Measurements from ENCODE around the gene TMTC2. TPM values are rescaled to one million over a fixed set of nuclear protein-coding genes. Genes with fewer than 3 reads are reported as not detected.

TMTC2 gene
- polyA plus RNA-seq, 1 donor from 2014 or later = 20.6 TPM

DNA sequence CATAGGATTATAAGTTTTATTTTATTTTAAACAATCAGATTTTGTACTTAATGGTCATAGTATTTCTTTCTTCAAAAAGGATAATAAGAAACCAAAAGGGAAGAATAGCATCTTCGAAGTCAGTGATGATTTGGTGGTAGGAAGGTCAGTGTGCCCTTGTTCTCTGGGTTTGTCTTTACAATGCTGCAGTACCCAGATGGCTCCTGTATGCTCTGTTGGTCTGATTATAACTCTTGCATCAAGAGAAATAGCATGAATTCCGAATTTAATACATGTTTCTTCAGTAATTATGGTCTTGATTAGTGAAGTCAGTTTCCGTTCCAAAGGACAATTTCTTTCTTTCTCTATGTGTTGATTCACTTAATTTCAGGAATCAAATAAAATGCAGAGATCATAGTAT, 180.2 kb downstream of the TMTC2 start:
- H3K36me3 ChIP-seq (ENCODE audit: insufficient read depth, low read length) = no peaks in the 10 kb centered on the region
- no peaks in the 10 kb centered on the region for H3K9me3 ChIP-seq (ENCODE audit: low read length)

DNA sequence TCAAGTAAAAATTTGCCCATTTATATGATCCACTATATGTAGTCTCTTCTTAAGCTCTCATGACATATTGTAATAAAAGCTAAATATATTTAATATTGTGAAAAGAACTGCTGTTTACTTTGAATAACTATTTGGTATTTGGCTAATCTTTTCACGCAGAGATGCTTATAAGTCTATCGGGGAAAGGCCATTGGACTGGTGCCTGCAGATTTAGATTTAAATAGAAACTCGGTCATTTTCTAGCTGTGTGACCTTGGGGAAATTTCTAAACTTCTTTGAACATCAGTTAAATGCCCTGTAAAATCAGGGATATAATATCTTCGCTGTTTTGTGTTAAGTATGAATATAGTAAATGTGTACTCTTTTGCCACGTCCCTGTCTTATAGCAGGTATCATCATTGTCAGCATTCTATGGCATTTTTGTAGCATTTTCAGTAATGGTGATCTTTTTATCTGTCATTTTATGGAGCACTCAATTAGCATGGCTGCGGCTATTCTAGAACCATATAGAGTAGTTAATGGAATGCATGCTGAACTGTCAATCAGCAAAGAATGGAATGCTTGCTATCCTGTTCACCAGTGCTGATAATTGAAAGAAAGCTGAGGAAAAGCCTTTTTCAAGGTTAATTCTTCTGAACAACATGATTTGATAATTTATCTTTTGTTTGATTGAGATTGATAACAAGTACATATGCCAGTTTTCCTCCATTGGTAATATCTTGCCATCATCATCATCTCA, 181.2 kb downstream of the TMTC2 start:
- Histone ChIP-seq H3K27ac (ENCODE audit: low read length) (peak overlapping the region; percentile 87), H3K79me2 (replicated peaks; ENCODE audit: insufficient read depth, low read length) (no peaks in the 10 kb centered on the region), H3K9me2 (ENCODE audit: insufficient read depth, low read length) (no peaks in the 10 kb centered on the region), H2AFZ (ENCODE audit: low read depth, low read length) (no peak overlapping the region), H4K20me1 (ENCODE audit: insufficient read depth) (no peaks in the 10 kb centered on the region), H3K9ac (ENCODE audit: low read length) (peak overlapping the region; percentile 41), H3K4me2 (ENCODE audit: low read length) (peak overlapping the region; percentile 29), H3F3A (ENCODE audit: insufficient read depth, low read length, poor library complexity, severe bottlenecking) (peaks cover 16% of the 10 kb centered on the region), H3K36me3 (ENCODE audit: insufficient read depth, low read length) (no peaks in the 10 kb centered on the region), H3K27me3 (ENCODE audit: insufficient read depth, low read depth, low read length) (no peaks in the 10 kb centered on the region), H3K9me3 (ENCODE audit: low read length) (no peaks in the 10 kb centered on the region), H3K4me3 (ENCODE audit: low read length) (peak overlapping the region; percentile 33)
- TF ChIP-seq POLR2AphosphoS5 (IDR thresholded peaks at IDR 0.05) = peak; percentile 77
- TF ChIP-seq SMC3 (conservative IDR thresholded peaks at IDR 0.05; ENCODE audit: poor library complexity) = peak; percentile 12
- TF ChIP-seq EZH2 (IDR thresholded peaks at IDR 0.05; ENCODE audit: borderline replicate concordance, insufficient read depth, low read length, poor library complexity, severe bottlenecking) = no peak
- TF ChIP-seq MXI1 (conservative IDR thresholded peaks at IDR 0.05; ENCODE audit: poor library complexity, severe bottlenecking) = no peak
- TF ChIP-seq EP300 (conservative IDR thresholded peaks at IDR 0.05; ENCODE audit: poor library complexity, severe bottlenecking) = peak; percentile 92
- TF ChIP-seq, protein P1, sequence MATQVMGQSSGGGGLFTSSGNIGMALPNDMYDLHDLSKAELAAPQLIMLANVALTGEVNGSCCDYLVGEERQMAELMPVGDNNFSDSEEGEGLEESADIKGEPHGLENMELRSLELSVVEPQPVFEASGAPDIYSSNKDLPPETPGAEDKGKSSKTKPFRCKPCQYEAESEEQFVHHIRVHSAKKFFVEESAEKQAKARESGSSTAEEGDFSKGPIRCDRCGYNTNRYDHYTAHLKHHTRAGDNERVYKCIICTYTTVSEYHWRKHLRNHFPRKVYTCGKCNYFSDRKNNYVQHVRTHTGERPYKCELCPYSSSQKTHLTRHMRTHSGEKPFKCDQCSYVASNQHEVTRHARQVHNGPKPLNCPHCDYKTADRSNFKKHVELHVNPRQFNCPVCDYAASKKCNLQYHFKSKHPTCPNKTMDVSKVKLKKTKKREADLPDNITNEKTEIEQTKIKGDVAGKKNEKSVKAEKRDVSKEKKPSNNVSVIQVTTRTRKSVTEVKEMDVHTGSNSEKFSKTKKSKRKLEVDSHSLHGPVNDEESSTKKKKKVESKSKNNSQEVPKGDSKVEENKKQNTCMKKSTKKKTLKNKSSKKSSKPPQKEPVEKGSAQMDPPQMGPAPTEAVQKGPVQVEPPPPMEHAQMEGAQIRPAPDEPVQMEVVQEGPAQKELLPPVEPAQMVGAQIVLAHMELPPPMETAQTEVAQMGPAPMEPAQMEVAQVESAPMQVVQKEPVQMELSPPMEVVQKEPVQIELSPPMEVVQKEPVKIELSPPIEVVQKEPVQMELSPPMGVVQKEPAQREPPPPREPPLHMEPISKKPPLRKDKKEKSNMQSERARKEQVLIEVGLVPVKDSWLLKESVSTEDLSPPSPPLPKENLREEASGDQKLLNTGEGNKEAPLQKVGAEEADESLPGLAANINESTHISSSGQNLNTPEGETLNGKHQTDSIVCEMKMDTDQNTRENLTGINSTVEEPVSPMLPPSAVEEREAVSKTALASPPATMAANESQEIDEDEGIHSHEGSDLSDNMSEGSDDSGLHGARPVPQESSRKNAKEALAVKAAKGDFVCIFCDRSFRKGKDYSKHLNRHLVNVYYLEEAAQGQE (IDR thresholded peaks at IDR 0.05; ENCODE audit: borderline replicate concordance) = peak; percentile 68

More for the DNA sequence above, 180.2 kb downstream of the TMTC2 start:
- TF ChIP-seq TAF1 (IDR thresholded peaks at IDR 0.05; ENCODE audit: low read depth) (no peak), RAD21 (conservative IDR thresholded peaks at IDR 0.05) (no peak), SMC3 (conservative IDR thresholded peaks at IDR 0.05; ENCODE audit: poor library complexity) (no peak), POLR2AphosphoS5 (IDR thresholded peaks at IDR 0.05) (no peak), EP300 (conservative IDR thresholded peaks at IDR 0.05; ENCODE audit: poor library complexity, severe bottlenecking) (no peak), EZH2 (IDR thresholded peaks at IDR 0.05; ENCODE audit: borderline replicate concordance, insufficient read depth, low read length, poor library complexity, severe bottlenecking) (no peak)
- TF ChIP-seq, protein P2, sequence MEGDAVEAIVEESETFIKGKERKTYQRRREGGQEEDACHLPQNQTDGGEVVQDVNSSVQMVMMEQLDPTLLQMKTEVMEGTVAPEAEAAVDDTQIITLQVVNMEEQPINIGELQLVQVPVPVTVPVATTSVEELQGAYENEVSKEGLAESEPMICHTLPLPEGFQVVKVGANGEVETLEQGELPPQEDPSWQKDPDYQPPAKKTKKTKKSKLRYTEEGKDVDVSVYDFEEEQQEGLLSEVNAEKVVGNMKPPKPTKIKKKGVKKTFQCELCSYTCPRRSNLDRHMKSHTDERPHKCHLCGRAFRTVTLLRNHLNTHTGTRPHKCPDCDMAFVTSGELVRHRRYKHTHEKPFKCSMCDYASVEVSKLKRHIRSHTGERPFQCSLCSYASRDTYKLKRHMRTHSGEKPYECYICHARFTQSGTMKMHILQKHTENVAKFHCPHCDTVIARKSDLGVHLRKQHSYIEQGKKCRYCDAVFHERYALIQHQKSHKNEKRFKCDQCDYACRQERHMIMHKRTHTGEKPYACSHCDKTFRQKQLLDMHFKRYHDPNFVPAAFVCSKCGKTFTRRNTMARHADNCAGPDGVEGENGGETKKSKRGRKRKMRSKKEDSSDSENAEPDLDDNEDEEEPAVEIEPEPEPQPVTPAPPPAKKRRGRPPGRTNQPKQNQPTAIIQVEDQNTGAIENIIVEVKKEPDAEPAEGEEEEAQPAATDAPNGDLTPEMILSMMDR (IDR thresholded peaks at IDR 0.05; ENCODE audit: poor library complexity, severe bottlenecking) = peak; percentile 8
- TF ChIP-seq, protein P1 (IDR thresholded peaks at IDR 0.05; ENCODE audit: borderline replicate concordance) = no peak
- Histone ChIP-seq H3K4me2 (ENCODE audit: low read length) (peak overlapping the region; percentile 29), H4K20me1 (ENCODE audit: insufficient read depth) (no peaks in the 10 kb centered on the region), H3K79me2 (replicated peaks; ENCODE audit: insufficient read depth, low read length) (no peaks in the 10 kb centered on the region), H3K27me3 (ENCODE audit: insufficient read depth, low read depth, low read length) (no peaks in the 10 kb centered on the region), H3K4me3 (ENCODE audit: low read length) (peak overlapping the region; percentile 33), H3K9ac (ENCODE audit: low read length) (peak overlapping the region; percentile 38), H3K27ac (ENCODE audit: low read length) (peak overlapping the region; percentile 87), H3K9me2 (ENCODE audit: insufficient read depth, low read length) (no peaks in the 10 kb centered on the region), H2AFZ (ENCODE audit: low read depth, low read length) (no peak overlapping the region), H3F3A (ENCODE audit: insufficient read depth, low read length, poor library complexity, severe bottlenecking) (peaks cover 16% of the 10 kb centered on the region)
